GM20000 (cell line): Measurements from ENCODE around the gene TMEM14C.

Experiments used
- DNase-seq: peaks from one replicate; pipeline ENCODE4 v3.0.0; 2012; ENCODE audit warnings: low spot score
- CTCF ChIP-seq: IDR thresholded peaks from 2 replicates; pipeline ENCODE4 v1.5.1; 2012; ENCODE audit warnings: mild to moderate bottlenecking, control low read depth; ENCODE audit errors: extremely low read depth, missing control alignments

The TMEM14C gene

GRCh38 chr6:10685092-10685915 is 37.6 kb upstream of the TMEM14C start:
- TF ChIP-seq CTCF: no peak
- no peak for DNase-seq

DNA sequence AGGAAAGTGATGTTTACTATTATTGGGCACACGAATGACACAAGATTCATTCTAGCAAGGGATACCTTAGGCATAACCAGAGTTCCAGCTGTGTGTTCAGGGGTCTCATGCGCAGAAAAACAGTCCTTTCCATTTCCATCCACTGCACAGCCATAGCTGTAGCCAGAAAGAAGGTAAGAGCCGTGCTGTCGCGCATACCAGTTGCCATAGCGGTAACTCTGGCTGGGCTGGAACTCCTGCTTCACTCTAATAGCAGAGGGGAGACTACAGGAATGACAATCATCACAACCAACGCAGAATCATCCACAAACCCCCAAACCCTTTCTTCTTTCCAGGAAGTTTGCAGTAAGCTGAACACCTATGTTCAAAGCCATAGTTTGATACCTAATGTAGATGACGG is 36.0 kb upstream of the TMEM14C start:
- no peak for TF ChIP-seq CTCF
- DNase-seq: no peak

- TF ChIP-seq CTCF: no peak
- DNase-seq: no peak
These were observed 35.3 kb upstream of the TMEM14C start for GRCh38 chr6:10687582-10687981.

DNA sequence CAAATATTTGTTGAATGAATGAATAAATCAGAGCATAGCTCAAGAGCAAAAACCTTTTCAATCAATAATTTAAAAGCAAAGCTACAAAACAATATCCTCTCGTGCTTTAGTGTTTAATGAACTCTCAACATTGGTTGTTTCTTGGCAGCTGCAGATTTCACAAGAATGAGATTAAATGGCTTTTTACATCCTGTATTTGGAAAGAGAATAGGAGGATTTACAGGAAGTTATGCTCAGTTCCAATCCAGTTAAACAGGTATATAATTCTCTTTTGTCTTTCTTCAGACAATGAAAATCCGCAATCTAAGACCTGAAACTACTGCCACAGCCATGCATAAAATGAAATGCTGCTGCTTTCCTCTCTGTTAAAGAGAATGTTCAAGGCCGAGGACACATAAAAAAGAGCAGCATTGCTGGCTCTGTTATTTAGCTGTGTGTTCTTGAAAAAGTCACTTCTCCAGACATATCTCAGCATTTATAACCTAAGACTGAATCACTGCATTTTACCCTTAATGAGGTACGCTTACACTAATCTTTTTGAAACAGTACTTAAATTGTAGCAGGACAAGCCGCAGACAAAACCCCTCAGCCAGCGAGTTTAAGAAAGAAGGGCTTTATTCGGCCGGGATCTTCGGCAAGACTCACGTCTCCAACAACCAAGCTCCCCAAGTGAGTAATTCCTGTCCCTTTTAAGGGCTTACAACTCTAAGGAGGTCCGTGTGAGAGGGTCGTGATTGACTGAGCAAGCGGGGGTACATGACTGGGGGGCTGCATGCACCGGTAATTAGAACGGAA is 32.0 kb upstream of the TMEM14C start:
- TF ChIP-seq CTCF: no peak
- no peak for DNase-seq

DNA sequence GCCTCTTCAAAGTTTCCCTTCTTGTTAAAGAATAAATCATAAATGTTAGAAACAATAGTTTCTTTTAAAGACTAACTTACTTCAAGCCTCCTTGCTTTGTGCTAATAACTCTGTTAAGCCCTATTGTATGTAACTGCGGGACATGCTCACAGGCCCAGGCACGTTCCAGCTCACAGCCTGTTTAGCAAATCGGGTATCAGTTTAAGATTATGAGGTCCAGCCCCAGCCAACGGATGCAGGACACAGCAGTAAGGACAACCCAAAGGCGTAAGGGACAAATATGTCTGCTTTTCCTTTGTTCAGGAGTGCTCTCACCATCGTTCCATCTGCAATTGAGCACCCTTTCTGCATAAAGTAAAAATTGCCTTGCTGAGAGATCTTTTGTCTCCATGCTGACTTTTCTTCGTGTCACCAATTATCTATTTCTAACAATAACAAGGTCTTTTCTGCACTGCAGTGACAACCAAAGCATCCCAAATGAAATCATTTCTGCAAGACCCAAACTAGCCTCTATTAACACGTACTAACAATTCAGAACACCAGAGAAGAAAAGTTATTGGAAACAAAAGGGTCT is 29.8 kb upstream of the TMEM14C start:
- DNase-seq: no peak
- TF ChIP-seq CTCF: no peak

GRCh38 chr6:10694302-10695085 is 28.4 kb upstream of the TMEM14C start, which contains the start of the genes C6orf52 and PAK1IP1:
TSS of gene C6orf52 (minus strand) at chr6:10694616. CDS start at chr6:10687550, 7,066 bp downstream.
TSS of gene PAK1IP1 (plus strand) at chr6:10694972. CDS start at chr6:10694986, 14 bp downstream.
- no peak for TF ChIP-seq CTCF
- DNase-seq: peak; percentile 89
